Measurements from ENCODE around the gene USP4.

USP4 gene

GRCh38 chr3:49295489-49296058 is 44.3 kb downstream of the USP4 start:
- DNase-seq (ENCODE audit: low spot score), result no peak

GRCh38 chr3:49294343-49294742 is 45.5 kb downstream of the USP4 start:
- no peak for DNase-seq (ENCODE audit: low spot score)

GRCh38 chr3:49283997-49284396 is 55.9 kb downstream of the USP4 start:
- DNase-seq (ENCODE audit: low spot score), result no peak

- no peak for DNase-seq (ENCODE audit: low spot score)
These were observed 60.5 kb downstream of the USP4 start for GRCh38 chr3:49279376-49279775.

GRCh38 chr3:49278548-49278947 is 61.3 kb downstream of the USP4 start:
- DNase-seq (ENCODE audit: low spot score), result no peak

GRCh38 chr3:49277383-49277775 is 62.5 kb downstream of the USP4 start:
- no peak for DNase-seq (ENCODE audit: low spot score)

- DNase-seq (ENCODE audit: low spot score), result peak; percentile 93
These were observed 63.1 kb downstream of the USP4 start, which contains the start of gene C3orf62 for GRCh38 chr3:49276475-49277382. C3orf62 (minus strand) TSS chr3:49277232; CDS start chr3:49276872, 360 bp downstream.

- no peak for DNase-seq (ENCODE audit: low spot score)
These were observed 65.9 kb downstream of the USP4 start for GRCh38 chr3:49273825-49274532.

- DNase-seq (ENCODE audit: low spot score), result no peak
These were observed 68.8 kb downstream of the USP4 start for GRCh38 chr3:49271047-49271446.

- no peak for DNase-seq (ENCODE audit: low spot score)
These were observed 69.7 kb downstream of the USP4 start for GRCh38 chr3:49270156-49270500.

- no peak for DNase-seq (ENCODE audit: low spot score)
These were observed 70.3 kb downstream of the USP4 start for GRCh38 chr3:49269443-49270155.

GRCh38 chr3:49266410-49267095 is 73.3 kb downstream of the USP4 start:
- DNase-seq (ENCODE audit: low spot score), result no peak

- no peak for DNase-seq (ENCODE audit: low spot score)
These were observed 74.0 kb downstream of the USP4 start for GRCh38 chr3:49265661-49266386.

GRCh38 chr3:49263159-49263889 is 76.5 kb downstream of the USP4 start:
- no peak for DNase-seq (ENCODE audit: low spot score)

GRCh38 chr3:49260806-49261324 is 79.0 kb downstream of the USP4 start:
- no peak for DNase-seq (ENCODE audit: low spot score)

- no peak for DNase-seq (ENCODE audit: low spot score)
These were observed 82.7 kb downstream of the USP4 start for GRCh38 chr3:49257187-49257586.

- DNase-seq (ENCODE audit: low spot score), result no peak
These were observed 83.9 kb downstream of the USP4 start for GRCh38 chr3:49255718-49256511.

- DNase-seq (ENCODE audit: low spot score), result no peak
These were observed 84.7 kb downstream of the USP4 start for GRCh38 chr3:49255112-49255511.

GRCh38 chr3:49253512-49253911 is 86.3 kb downstream of the USP4 start:
- DNase-seq (ENCODE audit: low spot score), result no peak

Measured in left forelimb (tissue), 1 donor.